ELF-1 (cell line): Measurements from ENCODE around the gene EPHA1.

Experiments used
- DNase-seq: peaks from one replicate; pipeline ENCODE4 v3.0.0-alpha.2; 2016; ENCODE audit warnings: low read depth, low spot score

Gene EPHA1

GRCh38 chr7:143351060-143351459 is 57.6 kb downstream of the EPHA1 start:
- DNase-seq, result no peak

DNA sequence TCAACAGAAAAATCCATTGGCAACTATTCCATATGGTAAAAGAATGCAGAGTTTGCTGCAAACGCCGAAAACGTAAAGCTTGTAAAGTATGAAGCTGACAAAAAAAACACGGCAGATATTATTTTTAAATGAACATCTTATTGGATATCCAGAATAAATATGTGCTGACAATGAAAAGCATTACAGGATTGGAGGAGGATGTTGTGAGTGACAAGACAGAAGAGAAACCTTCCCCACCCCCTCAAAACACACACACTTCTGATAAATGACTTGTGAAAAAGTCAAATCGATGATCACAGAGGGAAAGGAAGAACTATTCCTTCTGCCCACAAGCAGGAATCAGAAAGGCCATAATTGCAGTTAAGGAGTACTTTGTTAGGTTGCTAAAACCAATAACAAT is 60.7 kb downstream of the EPHA1 start:
- no peak for DNase-seq

DNA sequence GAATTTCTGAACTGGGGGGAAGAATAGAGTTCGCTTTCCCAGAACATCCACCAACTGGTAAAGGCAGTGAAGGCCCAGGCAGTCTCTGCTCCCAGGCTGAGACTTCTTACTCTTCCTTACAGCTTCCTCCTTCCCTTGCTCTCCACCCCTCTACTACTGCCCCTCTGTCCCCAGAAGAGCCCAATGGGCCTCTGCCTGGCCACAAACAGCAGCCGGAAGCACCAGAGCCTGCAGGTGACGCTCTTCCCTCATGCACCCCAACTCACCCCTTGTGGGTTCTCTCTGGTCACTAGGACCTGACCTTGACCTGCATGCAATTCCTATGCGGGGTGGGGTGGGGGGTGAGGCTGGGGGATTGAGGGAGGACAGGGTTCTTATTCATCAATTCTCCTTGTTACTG is 62.6 kb downstream of the EPHA1 start:
- DNase-seq, result no peak

DNA sequence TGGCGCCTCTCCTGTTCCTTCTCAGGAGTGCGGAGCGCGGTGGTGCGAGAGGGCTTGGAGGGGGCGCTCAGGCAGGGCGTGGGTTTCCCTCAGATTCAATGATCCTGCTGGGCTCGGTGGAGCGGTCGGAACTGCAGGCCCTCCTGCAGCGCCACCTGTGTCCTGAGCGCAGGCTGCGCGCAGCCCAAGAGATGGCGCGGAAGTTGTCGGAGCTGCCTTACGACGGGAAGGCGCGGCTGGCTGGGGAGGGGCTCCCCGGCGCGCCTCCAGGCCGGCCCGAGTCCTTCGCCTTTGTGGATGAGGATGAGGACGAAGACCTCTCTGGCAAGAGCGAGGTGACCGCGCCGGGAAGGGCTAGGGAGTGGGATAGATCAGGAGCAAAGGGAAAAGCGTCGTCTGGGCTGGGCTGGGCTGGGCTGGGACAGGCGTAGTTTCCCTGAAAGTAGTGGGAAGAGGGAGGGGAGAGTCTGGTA is 63.2 kb downstream of the EPHA1 start:
- DNase-seq, result peak; percentile 92

GRCh38 chr7:143343596-143343995 is 65.1 kb downstream of the EPHA1 start:
- no peak for DNase-seq

GRCh38 chr7:143341842-143342241 is 66.8 kb downstream of the EPHA1 start:
- no peak for DNase-seq
